ENCODE measurements around the gene CNR2.
"Not testable (repeated sequence)": the region's sequence is repeated elsewhere in the genome, so short reads cannot be mapped to it uniquely, and the experiment has no call there.

The CNR2 gene

GRCh38 chr1:23864801-23865542 is 48.2 kb downstream of the CNR2 start:
- no peak for TF ChIP-seq ELF4 (IDR thresholded peaks at IDR 0.05)
- no peak for TF ChIP-seq PKNOX1 (IDR thresholded peaks at IDR 0.05)
- DNase-seq (ENCODE audit: extremely low spot score), result no peak
- CTCF ChIA-PET, result no interaction called here
- POLR2A ChIA-PET, result no interaction called here

- TF ChIP-seq LEF1 (IDR thresholded peaks at IDR 0.05; ENCODE audit: borderline replicate concordance) (no peak), TARDBP (IDR thresholded peaks at IDR 0.05) (no peak), L3MBTL2 (conservative IDR thresholded peaks at IDR 0.05) (no peak), NFRKB (IDR thresholded peaks at IDR 0.05) (no peak), SP1 (IDR thresholded peaks at IDR 0.05) (no peak), FOXM1 (IDR thresholded peaks at IDR 0.05; ENCODE audit: borderline replicate concordance) (no peak)
- ChIA-PET POLR2A (no interaction called here), CTCF (no interaction called here)
- DNase-seq (ENCODE audit: extremely low spot score), result no peak
Measured at GRCh38 chr1:23862640-23863039, 50.5 kb downstream of the CNR2 start.

- DNase-seq (ENCODE audit: extremely low spot score), result no peak
- ChIA-PET CTCF (no interaction called here), POLR2A (no interaction called here)
- TF ChIP-seq ELF4 (IDR thresholded peaks at IDR 0.05), result no peak
- no peak for TF ChIP-seq HDGF (IDR thresholded peaks at IDR 0.05; ENCODE audit: borderline replicate concordance)
- no peak for TF ChIP-seq L3MBTL2 (conservative IDR thresholded peaks at IDR 0.05)
- TF ChIP-seq PKNOX1 (IDR thresholded peaks at IDR 0.05), result no peak
- no peak for TF ChIP-seq NFRKB (IDR thresholded peaks at IDR 0.05)
- TF ChIP-seq SP1 (IDR thresholded peaks at IDR 0.05), result no peak
- TF ChIP-seq SUZ12 (IDR thresholded peaks at IDR 0.05), result no peak
- TF ChIP-seq CTBP1 (IDR thresholded peaks at IDR 0.05; ENCODE audit: borderline replicate concordance), result no peak
- TF ChIP-seq FOXM1 (IDR thresholded peaks at IDR 0.05; ENCODE audit: borderline replicate concordance), result no peak
- TF ChIP-seq TARDBP (IDR thresholded peaks at IDR 0.05), result no peak
- TF ChIP-seq FOXK2 (IDR thresholded peaks at IDR 0.05), result no peak
- TF ChIP-seq FOXA1 (IDR thresholded peaks at IDR 0.05), result no peak
Measured at GRCh38 chr1:23854568-23854967, 58.6 kb downstream of the CNR2 start.

- POLR2A ChIA-PET, result not testable (repeated sequence)
Measured at GRCh38 chr1:23853124-23853523, 60.0 kb downstream of the CNR2 start.

GRCh38 chr1:23851406-23851805 is 61.8 kb downstream of the CNR2 start:
- CTCF ChIA-PET; DNase-seq (ENCODE audit: extremely low spot score): not testable (repeated sequence)
- POLR2A ChIA-PET, result interaction anchor here (0.7 kb wide), 1 partner anchor 26 kb away, joined by 3 read pairs; the partner anchor contains the start of gene HMGCL

More at GRCh38 chr1:23853124-23853523, 60.0 kb downstream of the CNR2 start:
- DNase-seq (ENCODE audit: extremely low spot score), result not testable (repeated sequence)
- CTCF ChIA-PET, result interaction anchor here (0.6 kb wide), 1 partner anchor 103 kb away, joined by 3 read pairs; no protein-coding TSS in a partner anchor

- ChIA-PET POLR2A (no interaction called here), CTCF (interaction anchor here (0.7 kb wide), 1 partner anchor 48 kb away, joined by 3 read pairs; no protein-coding TSS in a partner anchor)
- TF ChIP-seq LEF1 (IDR thresholded peaks at IDR 0.05; ENCODE audit: borderline replicate concordance) (no peak), BHLHE40 (IDR thresholded peaks at IDR 0.05; ENCODE audit: borderline replicate concordance) (no peak), FOXA1 (IDR thresholded peaks at IDR 0.05) (no peak), HDGF (IDR thresholded peaks at IDR 0.05; ENCODE audit: borderline replicate concordance) (no peak), ARNT (IDR thresholded peaks at IDR 0.05) (no peak), CTBP1 (IDR thresholded peaks at IDR 0.05; ENCODE audit: borderline replicate concordance) (no peak), SUZ12 (IDR thresholded peaks at IDR 0.05) (no peak), NFRKB (IDR thresholded peaks at IDR 0.05) (no peak), FOXM1 (IDR thresholded peaks at IDR 0.05; ENCODE audit: borderline replicate concordance) (no peak), ELF4 (IDR thresholded peaks at IDR 0.05) (no peak), FOXK2 (IDR thresholded peaks at IDR 0.05) (no peak), ZNF384 (IDR thresholded peaks at IDR 0.05) (no peak), TARDBP (IDR thresholded peaks at IDR 0.05) (no peak), PKNOX1 (IDR thresholded peaks at IDR 0.05) (no peak), L3MBTL2 (conservative IDR thresholded peaks at IDR 0.05) (no peak)
- no peak for DNase-seq (ENCODE audit: extremely low spot score)
Measured at GRCh38 chr1:23848673-23849616, 64.2 kb downstream of the CNR2 start.

GRCh38 chr1:23847482-23848095 is 65.6 kb downstream of the CNR2 start:
- POLR2A ChIA-PET; CTCF ChIA-PET; DNase-seq (ENCODE audit: extremely low spot score): not testable (repeated sequence)

Data from HEK293T (cell line).